NCI-H1930 (cell line): ENCODE measurements around the gene POLQ.
"Not testable (repeated sequence)": the region's sequence is repeated elsewhere in the genome, so short reads cannot be mapped to it uniquely, and the experiment has no call there.

Experiments
- DNase-seq, 2 experiments: peaks; one replicate each; lab custom pipeline; 2025; lab: John Stamatoyannopoulos, UW

POLQ gene

DNA sequence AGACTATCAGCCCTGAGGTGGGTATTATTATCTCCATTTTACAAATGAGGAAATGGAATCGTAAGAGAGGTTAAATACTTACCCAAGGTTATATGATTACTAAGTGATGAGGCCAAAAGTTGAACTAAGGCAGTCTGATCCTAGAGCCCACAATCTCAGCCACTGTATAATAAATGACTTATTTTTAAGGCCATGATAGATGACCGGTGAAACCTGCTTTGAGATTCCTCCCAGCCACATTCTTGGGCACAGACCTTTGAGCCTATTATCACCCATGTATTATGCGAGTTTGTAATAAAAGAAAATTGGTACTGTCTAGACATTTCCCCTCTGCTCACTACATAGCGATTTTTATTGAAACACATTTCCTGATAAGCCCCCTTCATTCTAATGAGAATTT lies 37.4 kb downstream of the POLQ start:
- DNase-seq: no peak

DNA sequence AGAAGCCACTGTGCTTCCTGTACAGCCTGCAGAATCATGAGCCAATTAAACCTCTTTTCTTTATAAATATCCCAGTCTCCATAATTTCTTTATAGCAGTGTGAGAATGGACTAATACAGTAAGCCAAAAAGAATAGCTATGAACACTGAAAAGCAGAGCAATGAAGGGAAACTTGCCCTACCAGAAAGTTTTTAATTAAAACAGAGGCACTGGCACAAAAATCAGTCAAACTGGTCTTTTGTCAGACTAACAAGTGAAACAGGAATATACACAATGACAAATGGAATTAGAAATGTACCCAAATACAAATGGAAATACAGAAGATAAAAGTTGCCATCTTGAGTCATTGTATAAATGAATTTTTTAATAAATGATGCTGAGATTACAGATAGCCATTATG lies 40.5 kb downstream of the POLQ start:
- no peak for DNase-seq

DNA sequence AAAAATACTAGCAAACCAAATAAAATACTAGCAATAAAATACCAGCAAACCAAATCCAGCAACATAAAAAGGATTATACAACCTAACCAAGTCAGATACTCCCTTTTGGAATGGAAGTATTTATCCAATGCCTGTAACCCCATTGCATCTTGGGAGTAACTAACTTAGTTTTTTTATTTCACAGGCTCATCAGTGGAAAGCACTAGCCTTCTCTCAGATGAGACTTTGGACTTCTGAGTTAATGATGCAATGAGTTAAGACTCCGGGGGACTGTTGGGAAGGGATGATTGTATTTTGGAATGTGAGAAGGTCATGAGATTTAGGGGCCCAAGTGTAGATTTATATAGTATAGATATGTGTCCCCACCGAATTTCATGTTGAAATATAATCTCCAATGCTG lies 41.2 kb downstream of the POLQ start:
- no peak for DNase-seq

DNA sequence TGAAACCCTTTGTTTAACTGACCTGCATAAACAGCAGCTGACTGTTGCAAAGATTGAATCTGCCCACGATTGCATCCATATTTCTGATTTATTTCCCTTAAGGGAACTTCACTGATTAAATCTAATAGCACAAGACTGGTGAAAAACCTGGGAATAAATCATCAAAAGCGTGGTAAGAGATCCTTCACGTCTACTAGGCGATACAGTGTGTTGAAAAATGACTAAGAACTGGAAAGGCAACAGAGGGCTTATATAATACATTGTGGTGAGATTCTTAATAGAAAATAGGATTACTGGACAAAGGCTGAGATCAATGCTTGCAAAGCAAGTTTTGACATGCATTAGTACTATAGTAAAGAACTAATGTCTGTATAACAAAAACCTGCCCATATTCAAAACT lies 49.0 kb downstream of the POLQ start:
- DNase-seq: no peak

DNA sequence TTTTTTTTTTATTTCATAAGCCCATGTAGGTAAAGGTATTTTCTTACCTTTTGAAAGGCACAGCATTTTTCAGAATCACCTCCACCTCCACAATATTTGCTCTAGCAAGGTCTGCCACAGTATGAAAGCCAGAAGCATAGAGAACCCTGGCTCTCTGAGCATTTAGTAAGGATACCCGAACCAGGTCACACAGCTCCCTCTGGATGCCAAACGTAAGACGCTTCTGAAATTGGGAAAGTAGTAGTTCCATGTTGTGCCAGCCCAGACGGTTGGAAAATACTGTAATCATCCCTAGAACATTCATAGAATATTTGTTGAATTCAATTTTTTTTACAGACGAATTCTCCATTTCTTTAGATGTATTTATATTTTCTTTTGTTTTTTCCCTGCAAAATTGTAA lies 52.4 kb downstream of the POLQ start:
- DNase-seq: no peak

DNA sequence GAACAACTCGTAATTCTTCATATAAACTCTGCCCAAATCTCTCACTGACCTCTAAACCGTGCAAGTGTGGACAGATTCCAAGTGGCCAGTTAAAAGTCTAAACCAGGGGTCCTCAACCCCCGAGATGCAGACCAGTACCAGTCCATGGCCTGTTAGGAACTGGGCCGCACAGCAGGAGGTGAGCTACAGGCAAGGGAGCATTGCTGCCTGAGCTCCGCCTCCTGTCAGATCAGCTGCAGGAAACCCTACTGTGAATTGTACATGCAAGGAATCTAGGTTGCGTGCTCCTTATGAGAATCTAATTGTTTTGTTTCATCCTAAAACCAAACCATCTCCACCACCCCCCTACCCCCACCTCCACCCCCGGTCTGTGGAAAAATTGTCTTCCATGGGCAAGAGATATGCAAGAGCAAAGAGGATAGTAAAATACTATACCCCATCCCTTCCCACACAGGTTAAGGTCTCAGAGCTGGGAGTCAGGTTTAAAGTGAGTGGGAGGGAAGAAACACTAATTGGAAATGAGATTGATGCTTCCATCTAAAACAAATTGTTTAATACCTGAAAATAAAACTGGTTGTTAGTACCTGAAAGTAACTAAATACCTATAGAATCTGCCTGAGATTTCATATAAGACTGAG lies 54.0 kb downstream of the POLQ start:
- no peak for DNase-seq

DNA sequence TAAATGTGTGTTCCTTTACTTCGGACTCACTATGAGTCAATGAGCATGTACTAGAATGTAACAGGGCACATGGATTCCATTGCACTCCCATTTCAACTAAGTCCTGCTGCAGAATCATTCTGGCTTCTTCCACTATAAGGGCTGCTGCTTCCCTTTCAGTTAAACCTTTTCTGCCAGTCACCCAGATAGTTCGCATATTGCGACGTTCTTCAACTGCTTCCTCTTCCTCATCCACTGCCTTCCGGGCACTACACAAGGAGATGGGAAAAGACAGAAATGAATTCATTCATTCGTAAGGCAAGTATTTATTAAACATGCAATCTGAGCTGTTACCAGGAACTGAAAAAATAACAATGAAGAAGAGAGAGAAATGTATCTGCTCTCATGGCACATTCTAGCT lies 55.6 kb downstream of the POLQ start:
- DNase-seq: no peak

DNA sequence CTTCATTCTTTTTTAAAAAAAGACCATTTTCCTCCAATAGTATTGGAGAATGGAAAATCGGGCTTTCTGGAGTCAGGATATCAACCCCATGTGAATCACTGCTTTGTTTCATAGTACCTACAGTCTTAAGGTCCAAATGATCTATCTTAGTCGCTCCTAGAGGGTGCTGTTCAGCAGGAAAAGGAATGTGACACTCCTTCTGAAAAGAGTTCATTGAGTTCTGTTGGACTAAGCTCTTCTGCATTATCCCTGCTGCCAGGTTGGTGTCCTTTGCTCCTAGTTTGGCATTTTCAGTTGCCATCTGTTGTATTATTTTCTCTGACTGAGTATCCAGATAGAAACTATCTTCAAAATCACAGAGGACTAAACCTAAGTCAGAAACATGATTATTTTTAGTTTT lies 57.2 kb downstream of the POLQ start:
- DNase-seq: no peak

DNA sequence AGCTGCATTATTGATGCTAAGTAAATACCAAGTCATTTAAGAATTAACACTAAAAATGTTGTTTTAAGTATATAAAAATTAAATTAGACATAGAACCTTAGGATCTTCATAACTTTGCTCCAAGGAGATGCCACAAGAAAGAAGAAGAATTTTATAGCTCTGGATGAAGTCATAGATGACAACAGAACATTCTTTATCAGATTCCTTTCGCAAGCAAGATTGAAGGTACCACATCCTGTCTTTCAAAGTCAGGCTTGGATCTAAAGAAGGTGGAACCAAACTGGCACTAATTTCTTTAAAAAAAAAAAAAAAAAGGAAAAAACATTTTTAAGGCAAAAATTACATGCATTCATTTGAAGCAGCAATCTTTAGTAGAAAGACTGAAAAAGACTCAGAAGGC lies 62.5 kb downstream of the POLQ start:
- DNase-seq: no peak

DNA sequence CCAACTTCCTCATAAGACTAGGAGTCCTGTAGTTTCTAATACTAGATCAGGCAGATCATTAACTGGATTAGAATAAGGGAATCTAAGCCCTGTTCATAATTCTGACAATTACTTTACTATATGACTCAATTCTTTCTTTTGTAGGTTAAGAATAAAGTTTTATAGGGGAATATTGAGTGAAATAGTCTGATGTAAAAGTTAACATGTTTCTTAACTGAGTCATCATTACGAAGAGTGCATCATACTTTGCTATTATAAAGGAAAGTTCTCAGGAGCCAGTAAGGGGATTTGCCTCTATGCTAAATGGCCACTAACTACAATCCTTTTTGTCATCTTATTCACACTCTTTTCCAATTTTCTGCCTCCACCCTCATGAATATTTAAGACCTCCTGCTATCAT lies 63.1 kb downstream of the POLQ start:
- no peak for DNase-seq

DNA sequence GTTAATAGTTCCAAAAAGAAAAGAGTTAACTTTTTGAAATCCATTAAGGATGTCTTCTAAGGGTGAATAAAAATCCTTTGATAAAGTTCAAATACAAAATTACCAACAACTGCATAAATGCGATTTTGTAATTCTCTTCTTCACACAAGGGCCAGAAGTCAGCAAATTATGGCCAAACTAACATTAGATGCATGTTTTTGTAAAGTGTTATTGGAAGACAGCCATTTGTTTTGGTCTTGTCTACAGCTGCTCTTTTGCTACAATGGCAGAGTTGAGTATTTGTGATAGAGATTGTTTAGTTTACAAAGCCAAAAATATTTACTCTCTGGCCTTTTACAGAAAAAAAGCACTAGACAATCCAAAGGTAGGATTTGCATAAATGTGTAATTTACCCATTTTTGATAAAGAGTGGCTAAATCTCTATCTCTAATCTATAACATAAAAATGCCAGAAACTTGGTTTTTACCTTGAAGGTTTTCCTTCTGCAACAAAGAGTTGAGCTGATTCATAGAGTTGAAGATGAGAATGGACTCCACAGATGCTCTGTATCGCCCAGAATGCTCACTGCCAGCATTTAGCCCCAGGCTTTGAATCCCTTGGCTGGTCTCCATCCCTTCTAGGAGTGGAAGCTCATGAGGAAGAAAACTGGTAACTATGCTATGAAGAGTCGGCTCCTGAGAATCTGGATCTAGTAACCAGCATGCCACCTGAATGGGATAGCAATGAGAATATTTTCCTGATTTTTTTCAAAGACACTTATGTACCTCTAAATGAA lies 64.5 kb downstream of the POLQ start:
- DNase-seq: no peak

DNA sequence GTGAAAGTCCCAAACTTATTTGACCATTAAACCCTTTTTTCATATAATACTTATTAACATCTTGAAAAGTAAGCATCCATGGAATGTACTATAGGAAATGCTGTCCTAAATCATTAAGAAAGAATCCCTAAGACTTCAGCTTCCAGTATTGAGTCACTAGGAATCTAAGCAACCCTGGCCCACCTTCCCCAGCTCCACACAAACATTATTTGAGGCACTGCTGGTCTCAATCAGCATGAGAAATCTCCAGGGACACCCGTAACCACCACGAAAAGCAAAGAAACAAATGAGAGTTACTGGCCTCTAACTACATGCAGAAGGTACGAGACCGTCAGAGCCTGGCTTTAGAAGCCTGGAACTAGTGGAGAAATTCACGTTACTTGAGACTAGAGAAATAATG lies 68.2 kb downstream of the POLQ start:
- no peak for DNase-seq

DNA sequence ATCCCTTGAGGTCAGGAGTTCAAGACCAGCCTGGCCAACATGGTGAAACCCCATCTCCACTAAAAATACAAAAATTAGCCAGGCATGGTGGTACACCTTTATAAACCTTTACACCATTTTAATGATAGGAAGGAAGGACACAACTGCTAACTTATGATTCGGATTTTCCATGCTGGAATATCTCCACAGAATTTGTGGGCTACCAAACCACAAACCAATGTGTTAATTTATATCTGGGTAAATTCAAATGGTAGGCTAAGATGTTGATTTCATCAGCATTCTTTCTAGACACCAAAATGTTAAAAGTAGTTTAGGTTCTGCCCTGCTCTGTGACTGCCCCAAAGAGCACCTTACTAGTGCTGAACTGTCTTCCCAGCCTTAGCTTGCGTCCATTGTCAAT lies 72.8 kb downstream of the POLQ start:
- DNase-seq: no peak

DNA sequence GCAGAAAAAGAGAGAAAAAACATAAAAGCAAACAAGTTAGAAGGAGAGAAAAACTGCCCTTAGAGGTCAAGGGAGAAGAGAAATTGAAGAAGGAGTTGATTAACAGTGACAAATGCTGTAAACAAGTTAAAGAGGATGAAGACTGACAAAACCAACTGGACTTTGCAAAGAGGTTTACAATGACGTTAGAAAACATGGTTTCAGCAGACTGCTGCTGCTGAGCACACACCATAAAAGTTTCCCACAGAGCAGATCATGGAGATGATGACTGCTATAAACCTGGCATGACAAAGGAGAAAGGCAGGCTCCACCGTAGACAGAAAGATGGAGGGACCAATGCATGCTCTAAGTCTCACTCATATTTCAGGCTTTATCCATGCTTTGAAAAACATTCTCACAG lies 78.7 kb downstream of the POLQ start:
- DNase-seq: no peak

DNA sequence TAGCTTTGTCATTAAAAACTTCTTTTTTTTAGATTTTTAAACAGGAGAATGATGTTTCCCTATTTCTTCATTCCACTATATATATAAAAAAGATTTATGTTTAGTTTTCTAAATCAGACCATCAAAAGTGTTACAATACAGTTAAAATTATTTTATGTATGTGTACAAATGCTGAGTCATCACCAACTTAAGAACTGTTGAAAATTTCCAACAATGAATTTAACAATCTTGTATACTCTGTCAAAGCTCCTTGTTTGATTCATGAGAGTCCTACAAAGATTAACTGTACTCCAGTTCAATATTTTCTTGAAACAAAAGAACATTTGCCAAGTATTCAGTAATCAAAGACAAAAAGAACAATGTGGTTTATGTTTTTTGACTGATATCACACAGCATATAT lies 82.0 kb downstream of the POLQ start:
- DNase-seq: no peak

DNA sequence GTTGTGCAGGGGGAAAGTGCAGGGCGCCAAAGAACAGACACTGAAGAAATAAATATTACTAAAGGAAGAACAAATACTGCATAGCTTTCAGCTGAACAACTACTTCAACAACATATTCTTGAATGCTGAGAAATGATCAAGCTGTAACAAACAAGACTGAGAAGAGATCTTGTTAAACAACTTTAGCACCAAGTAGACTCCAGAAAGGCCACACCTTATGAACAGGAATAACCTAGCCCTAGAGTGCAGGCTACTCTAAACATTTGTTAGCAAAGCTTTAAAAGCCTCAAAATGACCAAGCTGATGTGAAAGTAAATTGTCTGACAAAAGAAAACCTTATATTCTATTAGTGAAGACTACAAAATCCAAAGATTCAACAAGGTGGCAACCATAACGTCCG lies 83.2 kb downstream of the POLQ start:
- DNase-seq: no peak

DNA sequence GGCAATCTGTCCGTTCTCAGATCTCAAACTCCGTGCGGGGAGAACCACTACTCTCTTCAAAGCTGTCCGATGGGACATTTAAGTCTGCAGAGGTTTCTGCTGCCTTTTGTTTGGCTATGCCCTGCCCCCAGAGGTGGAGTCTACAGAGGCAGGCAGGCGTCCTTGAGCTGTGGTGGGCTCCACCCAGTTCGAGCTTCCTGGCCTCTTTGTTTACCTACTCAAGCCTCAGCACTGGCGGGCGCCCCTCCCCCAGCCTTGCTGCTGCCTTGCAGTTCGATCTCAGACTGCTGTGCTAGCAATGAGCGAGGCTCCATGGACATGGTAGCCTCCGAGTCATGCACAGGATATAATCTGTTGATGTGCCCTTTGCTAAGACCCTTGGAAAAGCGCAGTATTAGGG lies 94.0 kb downstream of the POLQ start:
- not testable (repeated sequence) for DNase-seq

DNA sequence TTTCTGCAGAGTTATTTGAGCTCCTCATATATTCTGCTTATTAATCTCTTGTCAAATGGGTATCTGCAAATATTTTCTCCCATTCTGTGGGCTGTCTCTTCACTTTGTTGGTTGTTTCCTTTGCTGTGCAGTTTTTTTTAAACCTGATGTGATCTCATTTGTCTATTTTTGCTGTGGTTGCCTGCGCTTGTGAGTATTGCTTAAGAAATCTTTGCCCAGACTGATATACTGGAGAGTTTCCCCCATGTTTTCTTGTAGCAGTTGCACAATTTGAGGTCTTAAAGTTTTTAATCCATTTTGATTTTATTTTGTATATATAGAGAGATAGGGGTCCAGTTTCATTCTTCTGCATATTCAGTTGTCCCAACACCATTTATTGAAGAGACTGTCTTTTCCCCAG lies 102.3 kb downstream of the POLQ start:
- no peak for DNase-seq

DNA sequence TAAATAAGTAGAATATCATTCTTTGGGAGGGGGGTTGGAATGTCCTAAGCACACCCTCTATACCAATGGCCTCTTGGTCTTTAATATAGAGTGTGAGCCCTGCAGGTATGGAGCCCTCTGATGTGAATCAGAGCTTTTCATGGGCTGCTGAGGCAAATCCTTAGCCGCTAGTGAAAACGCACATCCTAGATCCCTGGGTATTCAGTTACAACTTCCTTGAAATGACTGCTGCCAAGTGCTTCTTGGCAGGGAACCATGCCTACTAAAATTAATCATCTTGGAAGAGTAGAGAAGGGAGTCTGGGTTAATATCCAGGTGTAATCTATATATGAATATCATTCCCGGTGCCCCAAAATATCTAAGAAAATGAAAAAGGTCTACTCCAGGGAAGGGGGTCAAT lies 109.1 kb downstream of the POLQ start:
- no peak for DNase-seq

DNA sequence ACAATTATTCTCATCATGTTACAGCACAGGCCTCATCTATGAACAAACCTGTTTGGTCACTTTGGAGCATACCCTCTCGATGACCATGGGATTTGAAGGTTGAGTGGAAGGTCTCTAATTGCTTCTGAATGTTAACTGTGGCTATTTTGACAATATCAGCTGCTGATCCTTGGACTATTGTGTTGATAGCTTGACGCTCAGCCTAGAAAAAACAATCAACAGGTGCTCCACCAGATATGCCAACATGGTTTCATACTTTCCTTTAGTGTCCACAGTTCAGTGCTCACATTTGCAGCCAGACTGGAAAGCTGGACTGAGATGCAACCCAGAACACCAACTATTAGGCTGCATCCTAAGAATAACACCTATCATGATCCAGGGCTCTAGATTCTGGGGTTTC lies 109.7 kb downstream of the POLQ start:
- DNase-seq: no peak

DNA sequence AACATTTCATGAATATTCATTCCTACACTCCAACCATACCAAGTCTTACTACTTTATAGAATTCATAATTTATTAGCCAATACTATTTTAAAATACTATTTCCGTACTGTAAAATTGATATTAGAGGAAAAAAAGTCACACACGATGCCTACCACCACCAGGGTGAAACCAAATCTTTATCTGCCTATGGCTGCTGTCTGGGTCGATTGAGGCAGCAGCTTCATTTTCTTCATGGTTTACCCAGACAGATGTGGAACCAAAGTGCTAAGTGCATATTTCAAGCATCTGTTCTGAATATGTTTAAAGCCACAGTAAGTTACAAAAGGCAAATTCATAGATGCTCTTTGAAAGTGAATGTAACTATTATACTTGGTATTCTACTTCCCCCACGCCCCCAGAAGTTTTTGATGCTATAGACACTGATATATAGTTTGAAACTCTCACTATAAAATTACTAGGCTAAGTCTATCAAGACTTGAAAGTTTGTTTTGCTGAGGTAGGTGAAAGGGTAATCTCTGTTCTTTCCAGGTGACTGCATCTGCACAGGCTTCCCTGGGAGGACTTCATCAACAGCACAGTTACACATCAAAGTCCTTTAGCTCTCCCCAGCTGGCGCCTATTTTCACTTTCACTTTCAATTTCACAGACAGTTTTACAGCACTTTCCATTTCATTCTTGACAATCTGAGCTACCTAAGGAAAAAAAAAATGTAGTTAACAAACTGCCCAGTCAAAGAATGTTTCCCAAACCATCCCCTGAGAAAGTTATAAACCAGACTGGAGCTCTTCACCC lies 113.9 kb downstream of the POLQ start:
- no peak for DNase-seq

DNA sequence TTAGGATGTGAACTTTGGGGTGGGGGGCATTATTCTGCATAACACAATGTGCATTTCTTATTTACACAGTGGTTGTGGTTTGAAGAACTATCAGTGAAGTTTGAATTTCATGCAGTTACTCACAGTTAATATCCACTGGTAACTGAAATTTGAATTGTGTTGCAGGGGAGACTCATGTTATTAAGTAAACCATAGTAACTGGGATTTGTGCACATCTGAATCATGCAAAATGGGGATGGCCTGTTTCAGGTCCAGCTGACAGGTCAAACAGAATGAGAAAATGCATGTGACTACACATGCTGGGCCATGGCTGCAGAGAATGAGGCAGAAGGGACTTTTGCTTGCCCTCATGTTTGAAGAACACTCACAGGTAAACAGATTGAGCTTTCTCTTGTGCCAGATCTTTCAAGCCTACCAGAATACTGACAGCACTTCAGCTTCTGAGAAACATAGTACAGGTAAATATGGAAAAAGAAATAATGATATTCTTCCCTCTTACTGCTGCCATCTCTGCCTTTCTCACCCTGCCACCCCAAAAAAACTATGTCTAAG lies 115.0 kb downstream of the POLQ start:
- no peak for DNase-seq

DNA sequence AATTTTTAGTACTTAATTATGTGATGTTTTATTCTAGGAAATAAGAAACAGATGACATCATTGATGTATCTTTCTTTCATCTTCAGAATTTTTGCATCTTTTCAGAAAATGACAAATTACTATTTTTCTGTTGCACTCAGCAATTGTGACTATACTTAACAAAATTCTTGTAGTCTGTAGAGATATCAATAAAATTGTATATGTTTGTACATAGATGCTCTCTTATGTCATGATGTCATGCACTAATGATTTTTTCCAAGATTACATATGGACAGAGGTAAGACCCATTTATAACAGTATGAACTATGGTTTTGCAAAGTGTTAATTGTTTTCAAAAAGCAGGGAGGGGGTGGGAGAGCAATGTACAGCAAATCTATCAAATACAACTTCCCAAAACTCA lies 121.2 kb downstream of the POLQ start:
- DNase-seq: no peak
